NCI-H524 treated with DMSO at 0.1 percent for 48 hours (cell line): ENCODE results near the gene ABCC1.

Experiments used
- DNase-seq: peaks from one replicate; lab custom pipeline; 2025; lab: John Stamatoyannopoulos, UW

Gene ABCC1

DNA sequence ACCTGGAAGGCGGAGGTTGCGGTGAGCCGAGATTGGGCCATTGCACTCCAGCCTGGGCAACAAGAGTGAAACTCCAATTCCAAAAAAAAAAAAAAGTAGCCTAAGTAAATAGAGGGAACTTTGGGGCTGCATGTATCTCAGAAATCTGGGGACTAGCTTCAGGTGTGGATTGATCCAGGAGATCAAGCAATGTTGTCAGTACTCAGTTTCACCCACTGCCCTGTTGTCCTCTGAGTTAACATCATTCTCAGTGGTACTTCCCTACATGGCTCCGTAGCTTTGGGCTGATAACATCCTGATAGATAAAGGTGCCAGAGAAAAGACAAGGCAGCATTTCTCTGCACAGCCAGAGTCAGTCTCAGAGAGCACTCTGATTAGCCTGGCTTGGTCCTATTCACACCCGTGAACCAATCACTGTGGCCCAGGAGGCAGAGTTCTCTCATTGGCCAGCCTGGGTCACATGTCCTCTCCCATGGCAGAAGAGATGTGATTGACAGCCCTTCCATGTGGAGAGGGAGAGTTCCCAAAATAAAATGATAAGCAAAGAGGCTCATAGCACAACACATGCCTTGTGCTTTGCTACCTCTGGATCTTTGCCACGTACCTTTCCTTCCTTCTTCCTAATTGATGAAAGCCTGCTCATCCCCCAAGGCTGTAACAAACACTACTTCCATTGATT lies 99.6 kb downstream of the ABCC1 start:
- DNase-seq, result no peak

- DNase-seq, result no peak
These were observed 100.7 kb downstream of the ABCC1 start for GRCh38 chr16:16050106-16050505.

DNA sequence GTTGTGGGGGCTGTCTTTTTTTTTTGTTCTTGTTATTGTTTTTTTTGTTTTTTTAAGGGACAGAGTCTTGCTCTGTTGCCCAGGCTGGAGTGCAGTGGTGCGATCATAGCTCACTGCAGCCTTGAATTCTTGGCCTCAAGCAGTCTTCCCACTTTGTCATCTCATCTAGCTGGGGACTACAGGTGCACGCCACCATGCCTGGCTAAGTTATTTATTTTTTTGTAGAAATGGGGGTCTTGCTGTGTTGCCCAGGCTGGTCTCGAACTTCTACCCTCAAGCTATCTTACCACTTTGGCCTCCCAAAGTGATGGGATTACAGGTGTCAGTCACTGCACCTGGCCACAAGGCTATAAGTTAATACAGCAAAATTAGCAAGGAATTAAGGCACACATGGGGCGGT lies 101.7 kb downstream of the ABCC1 start:
- DNase-seq, result no peak

DNA sequence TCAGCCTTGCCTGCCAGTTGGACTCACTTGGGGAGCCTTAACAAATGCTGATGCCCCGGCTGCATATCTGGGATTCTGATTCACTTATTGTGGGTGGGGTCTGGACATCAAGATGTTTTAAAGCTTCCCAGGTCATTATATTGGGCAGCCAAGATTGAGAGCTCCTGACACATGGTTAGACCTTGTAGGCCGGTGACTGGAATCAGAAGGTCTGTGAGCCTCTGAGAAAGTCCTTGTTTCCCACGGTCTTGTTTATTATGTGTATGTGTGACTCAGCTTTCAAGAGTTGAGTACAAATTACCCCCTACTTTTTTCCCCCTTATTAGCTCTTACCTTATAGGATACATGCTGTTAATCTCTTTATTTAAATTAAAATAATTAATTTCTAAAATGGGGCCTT lies 103.5 kb downstream of the ABCC1 start:
- DNase-seq, result no peak

- DNase-seq, result no peak
These were observed 107.7 kb downstream of the ABCC1 start for GRCh38 chr16:16057102-16057501.

GRCh38 chr16:16059160-16059559 lies 109.7 kb downstream of the ABCC1 start:
- DNase-seq, result no peak

DNA sequence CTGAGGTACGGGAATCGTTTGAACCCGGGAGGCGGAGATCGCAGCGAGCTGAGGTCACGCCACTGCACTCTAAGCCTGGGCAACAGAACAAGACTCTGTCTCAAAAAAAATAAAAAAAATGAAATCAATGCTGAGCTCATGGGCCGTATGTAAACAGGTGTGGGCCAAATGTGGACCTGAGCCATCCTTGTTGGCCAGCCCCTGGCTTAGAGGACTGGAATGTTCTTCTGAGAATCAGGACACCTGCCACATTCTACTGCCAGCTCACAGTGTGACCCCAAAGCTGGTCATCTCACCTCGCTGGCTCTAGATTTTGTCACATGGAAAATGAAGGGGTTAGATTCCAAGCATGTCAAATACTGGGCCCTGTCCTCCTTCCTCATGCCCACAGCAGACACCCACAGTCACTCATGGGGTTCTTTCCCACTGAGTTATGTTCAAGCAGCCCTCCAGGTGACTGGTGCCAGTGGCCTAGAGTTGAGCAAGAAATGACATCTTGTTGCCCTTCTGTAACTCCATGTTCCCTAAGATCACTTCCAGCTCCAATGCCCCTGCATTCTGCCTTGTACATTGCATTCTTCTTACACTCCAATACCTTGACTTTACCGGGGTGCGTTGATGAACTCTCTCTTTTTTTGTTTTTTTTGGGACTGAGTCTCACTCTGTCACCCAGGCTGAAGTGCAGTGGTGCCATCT lies 110.6 kb downstream of the ABCC1 start:
- DNase-seq, result no peak

DNA sequence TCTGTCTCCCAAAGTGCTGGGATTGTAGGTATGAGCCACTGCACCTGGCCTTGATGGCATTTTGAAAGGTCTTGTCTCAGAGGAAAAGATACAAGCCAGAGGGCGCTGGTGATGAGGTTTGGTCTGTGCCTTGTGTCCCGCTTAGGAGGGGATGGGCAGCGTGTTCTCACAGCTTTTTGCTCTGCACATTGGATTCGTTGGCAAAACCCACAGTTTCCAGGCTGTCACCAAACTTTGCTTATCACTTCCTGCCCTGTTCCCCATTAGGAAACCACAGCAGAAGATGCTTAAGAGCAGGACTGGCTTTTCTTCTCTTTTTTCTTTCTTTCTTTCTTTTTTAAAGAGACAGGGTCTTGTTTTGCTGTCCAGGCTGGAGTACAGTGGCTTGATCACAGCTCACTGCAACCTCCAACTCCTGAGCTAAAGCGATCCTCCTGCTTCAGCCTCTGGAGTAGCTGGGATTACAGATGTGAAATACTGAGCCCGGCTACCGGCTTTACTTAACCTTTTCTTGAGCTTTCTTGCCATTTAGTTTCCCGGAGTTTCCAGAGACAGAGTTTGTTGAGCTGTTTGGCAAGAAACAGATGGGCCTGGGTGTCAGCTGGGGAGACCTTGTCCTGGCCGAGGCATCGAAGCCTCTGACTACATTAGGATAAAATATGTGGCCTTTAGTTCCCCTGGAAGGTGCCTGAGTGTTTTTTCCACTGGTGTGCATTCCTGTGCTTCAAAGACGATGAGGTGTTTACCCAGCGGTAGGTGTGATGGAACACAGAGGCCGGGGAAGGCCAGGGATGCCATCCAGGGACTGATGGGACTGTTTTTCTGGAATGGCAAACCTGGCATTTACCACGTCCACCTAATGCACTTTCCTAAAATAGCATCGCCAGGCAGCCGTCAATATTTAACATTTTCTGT lies 112.9 kb downstream of the ABCC1 start:
- DNase-seq, result no peak

GRCh38 chr16:16063683-16064082 lies 114.3 kb downstream of the ABCC1 start:
- DNase-seq, result no peak

DNA sequence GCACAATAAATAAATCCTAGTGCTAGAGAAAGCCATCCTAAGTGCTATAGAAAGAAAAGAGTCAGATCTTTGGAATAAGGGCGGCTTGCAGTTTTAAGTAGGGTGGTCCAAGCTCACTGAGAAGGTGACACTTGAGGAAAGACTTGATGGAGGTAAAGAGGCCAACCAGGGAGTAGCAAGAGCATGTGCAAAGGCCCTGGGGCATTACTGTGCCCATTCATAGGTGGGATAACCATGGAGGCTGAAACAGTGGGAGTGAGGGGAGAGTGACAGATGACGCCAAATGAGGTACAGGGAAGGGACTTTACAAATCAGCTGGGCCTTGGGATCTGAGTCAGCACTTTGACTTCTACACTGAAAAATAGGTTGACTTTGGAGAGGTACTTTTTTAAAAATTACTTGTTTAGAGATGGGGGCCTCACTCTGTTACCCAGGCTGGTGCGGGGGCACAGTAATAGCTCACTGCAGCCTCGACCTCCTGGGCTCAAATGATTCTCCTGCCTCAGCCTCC lies 115.5 kb downstream of the ABCC1 start:
- DNase-seq, result no peak

DNA sequence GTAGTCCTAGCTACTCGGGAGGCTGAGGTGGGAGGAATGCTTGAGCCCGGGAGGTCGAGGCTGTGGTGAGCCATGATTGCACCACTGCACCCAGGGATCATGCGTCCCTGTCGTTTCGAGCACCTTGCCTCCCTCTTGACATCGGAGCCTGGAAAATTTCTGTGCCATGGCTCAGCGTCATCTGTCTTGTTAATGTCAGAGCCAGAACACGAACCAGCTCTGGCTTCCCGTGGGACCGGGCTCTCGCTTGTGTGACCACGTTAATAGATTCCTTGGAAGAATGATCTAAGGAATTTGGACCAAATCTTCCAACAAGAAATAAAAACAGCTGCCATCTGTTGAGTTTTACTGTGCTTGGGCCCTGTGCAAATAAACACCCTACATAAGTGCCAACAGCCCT lies 117.7 kb downstream of the ABCC1 start:
- DNase-seq, result peak; percentile 56

DNA sequence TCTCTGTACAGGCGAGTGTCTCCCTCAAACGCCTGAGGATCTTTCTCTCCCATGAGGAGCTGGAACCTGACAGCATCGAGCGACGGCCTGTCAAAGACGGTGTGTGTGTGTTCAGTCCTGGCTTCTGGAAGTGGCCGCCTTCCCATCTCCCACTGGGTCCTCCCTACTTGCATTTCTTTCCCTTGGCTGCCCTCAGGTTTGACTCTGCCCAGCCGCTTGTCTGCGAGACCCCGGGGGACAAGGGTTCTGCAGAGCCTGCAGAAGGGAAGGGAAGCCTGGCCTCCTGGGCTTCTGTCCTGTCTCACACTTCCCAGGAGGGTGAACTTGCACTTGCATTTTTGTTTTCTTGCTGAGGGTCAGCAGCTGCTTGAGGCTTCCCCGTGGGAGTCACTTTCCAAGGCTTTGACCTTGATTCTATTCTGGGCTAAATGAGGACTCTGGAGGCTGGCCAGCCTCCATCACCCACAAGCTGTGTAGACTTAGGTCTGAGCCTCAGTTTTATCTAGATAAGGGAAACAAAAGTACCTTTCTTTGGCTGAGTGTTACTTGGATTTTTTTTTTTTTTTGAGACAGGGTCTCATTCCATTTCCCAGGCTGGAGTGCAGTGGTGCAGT lies 122.3 kb downstream of the ABCC1 start:
- no peak for DNase-seq

DNA sequence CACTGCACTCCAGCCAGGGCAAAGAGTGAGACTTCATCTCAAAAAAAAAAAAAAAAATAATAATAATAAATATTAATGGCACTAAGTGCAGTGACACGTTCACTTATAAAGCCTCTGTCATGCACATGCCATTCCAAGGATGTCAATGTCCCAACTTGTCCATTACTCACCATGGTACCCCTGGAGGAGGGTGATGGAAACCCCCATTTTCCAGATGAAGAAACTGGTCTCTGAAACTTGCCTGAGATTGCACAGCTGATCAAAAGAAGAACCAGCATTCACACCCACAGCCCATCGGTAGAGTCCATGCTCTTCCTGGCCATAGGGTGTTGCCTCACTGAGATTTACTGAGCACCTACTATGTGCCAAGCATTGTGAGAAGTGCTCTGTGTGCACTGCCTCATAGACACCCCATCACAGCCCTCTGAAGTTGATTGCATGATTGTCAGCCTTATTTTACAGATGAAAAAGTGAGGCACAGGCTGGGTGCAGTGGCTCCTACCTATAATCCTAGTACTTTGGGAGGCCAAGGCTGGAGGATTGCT lies 123.7 kb downstream of the ABCC1 start:
- DNase-seq, result no peak

DNA sequence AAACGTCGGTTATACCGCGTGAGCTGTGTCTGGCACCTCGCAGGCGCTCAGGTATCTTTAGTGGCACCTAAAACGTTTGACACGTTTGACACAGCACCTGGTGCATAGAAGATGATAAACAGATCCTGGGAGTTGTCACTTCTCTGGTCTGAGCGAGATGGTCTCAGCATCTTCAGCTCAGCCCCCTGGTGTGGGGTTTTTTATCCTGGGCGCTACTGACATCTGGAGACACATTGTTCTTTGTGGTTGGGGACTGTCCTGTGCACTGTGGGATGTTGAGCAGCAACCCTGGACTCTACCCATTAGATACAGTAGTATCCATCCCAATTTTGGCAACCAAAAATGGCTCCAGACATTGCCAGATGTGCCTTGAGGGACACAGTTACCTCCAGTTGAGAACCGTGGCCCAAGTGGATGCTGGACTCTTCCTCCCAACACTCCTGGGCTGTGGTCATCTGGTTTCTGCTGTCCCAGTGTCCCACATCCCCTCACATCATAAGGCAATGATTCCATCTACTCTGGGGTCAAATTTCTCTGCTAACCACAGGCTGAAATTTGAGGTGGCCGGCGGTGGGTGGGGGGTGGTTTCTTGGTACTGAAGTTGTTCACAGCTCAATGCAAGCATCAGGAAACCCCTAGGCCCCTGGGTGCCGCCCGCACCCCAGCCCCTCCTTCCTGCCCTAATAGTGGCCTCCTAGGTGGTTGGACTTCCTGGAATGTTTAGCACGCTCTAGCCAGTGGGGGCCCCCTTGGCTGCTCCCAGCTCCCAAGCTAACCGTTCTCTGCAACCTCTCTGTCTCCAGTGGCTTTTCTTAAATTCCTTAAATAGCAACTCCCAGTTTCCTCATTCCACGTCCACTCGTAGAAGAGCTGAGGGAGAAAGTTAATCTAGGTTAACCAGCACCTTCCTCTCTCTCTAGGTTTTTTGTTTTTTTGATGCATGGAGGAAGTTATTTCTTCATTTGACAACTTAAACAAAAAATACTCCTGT lies 124.8 kb downstream of the ABCC1 start:
- no peak for DNase-seq

DNA sequence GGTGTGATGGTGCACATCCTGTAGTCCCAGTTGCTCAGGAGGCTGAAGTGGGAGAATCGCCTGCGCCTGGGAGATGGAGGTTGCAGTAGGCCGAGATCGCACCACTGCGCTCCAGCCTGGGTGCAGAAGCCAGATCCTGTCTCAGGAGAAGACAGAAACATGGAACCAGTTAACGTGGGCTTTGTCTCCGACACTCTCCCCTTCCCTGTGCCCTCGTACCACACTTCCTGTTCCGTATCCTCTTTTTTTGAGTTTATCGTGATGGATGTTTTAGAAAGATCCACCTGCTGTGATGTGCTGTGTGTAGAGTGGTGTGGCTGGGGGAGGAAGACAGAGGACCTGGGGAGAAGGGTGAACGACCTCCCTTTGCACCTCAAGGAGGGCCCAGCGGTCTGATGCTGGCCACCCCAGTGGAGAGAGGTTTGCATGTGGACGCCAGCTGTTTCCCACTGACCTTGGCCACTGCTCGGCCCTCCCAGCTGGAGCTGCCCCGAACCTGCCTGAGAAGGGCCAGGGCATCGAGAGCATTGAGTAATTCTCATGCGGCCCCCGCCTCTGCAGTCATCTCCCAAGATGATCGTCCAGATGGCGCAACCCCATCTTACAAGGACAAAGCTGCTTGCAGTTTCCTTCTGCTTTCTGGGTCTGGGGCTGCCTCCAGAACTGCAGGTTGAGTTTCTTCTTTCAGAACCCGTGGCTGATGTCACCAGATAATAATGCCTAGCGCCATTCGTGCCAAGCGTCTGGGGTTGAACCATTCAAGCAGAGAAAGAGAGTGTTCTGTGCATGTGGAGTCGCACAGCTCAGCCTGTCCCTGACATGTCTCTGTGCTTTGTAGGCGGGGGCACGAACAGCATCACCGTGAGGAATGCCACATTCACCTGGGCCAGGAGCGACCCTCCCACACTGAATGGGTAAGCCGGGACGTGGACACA lies 126.3 kb downstream of the ABCC1 start:
- DNase-seq, result no peak

- no peak for DNase-seq
These were observed 127.0 kb downstream of the ABCC1 start for GRCh38 chr16:16076423-16076813.

DNA sequence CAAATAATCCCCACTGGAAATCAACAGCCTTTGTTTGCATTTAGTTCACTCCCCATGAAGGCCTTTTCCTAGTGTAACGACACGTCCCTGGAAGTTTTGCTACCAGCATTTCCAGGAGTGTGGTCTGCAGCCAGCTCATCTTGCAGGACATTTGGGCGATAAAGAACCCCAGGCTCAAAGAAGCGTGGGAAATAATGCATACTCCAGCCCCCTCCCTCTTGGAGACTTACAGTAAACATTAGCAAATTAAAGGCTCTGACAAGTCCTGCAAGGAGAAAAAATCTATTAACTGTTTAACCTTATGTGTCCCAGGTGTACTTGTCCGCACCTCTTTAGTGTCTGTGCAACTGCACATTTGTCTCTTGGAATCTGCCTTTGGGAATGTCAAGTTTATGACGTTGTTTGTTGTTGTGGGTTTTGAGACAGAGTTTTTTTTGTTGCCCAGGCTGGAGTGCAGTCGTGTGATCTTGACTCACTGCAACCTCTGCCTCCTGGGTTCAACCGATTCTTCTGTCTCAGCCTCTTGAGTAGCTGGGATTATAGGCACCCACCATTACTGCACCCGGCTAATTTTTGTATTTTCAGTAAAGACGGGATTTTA lies 131.1 kb downstream of the ABCC1 start:
- no peak for DNase-seq

DNA sequence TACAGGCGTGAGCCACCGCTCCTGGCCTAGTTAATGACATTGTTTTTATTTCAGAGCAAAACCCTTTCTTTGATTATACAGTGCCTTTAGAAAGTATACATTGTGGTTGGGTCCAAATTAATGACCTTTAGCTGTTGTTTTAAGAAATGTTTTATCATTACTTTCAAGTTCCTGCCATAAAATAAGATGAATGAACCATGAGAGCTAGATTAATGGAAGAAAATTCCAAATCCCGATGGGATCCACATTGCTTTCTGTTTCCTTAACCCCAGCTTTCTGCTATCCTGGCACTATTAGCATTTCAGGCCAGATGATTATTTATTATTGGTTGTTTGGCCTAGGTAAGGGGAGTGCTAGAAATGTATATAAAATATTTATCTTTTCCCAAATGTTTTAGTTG lies 131.7 kb downstream of the ABCC1 start:
- DNase-seq, result no peak

DNA sequence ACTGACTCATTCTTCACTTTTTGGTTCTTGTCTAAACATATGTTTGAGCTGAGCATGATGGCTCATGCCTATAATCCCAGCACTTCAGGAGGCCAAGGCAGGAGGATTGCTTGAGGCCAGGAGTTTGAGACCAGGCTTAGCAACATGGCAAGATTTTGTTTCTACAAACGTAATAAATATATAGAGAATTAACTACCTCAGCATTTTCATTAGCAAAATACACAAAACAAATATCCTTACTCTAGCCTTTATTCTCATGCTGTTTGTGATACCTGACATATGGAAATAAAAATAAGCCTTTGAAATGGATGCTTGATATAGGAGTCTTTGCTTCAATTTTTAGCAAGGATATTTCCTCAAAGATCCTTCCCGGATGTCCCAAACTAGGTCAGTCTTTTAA lies 132.8 kb downstream of the ABCC1 start:
- DNase-seq, result no peak
